Tibial artery (tissue), 4 donors: Measurements from ENCODE around the gene VAV2.

Experiments used
- DNase-seq, 2 donors: peaks; one replicate each; pipeline ENCODE4 v3.0.0-alpha.2; 2019
- H3K27ac ChIP-seq, 2 donors: fragments of 200-600 bp; sonication (generic) in 1 of 2; 1 replicate in 1 of 2; 2 replicates in 1 of 2; pipeline ENCODE4 v1.5.1; 2018 to 2019; ENCODE audit warnings: mild to moderate bottlenecking in 1 of 2
- H3K27me3 ChIP-seq, 2 donors: fragments of 200-600 bp; sonication (generic) in 1 of 2; one replicate each; pipeline versions ENCODE4 v1.5.1 to v1.6.0; 2016 to 2019
- H3K36me3 ChIP-seq, 3 donors: fragments of 200-600 bp; sonication (generic) in 2 of 3; one replicate each; pipeline ENCODE4 v1.5.1; 2016 to 2019; ENCODE audit warnings: mild to moderate bottlenecking in 2 of 3
- H3K4me1 ChIP-seq, 4 donors: fragments of 200-600 bp; sonication (generic) in 2 of 4; 1 replicate in 3 of 4; 2 replicates in 1 of 4; pipeline ENCODE4 v1.5.1; 2016 to 2019
- H3K4me3 ChIP-seq, 2 donors: fragments of 200-600 bp; sonication (generic) in 1 of 2; 1 replicate in 1 of 2; 2 replicates in 1 of 2; pipeline ENCODE4 v1.5.1; 2018 to 2019; ENCODE audit warnings: mild to moderate bottlenecking in 2 of 2
- H3K9me3 ChIP-seq, 3 donors: fragments of 200-600 bp; sonication (generic) in 1 of 3; one replicate each; pipeline ENCODE4 v1.5.1; 2016 to 2019
- CTCF ChIP-seq, 2 experiments: fragments of 200-600 bp in 1 of 2; fragments of 450-650 bp in 1 of 2; IDR thresholded peaks; one replicate each; pipeline ENCODE4 v1.5.1; 2017 to 2019; ENCODE audit warnings: antibody characterized with exemption in 2 of 2, mild to moderate bottlenecking in 1 of 2, moderate library complexity in 1 of 2
- intact Hi-C: fragments of 100-400 bp; cut with DNase I; formaldehyde crosslinking; loops from one replicate; pipeline ENCODE4 v1.15.0; 2023; ENCODE audit warnings: low total_unique reads

The VAV2 gene

GRCh38 chr9:133892193-133892920 is 99.8 kb downstream of the VAV2 start:
- TF ChIP-seq CTCF (IDR thresholded peaks at IDR 0.05): no peak
- DNase-seq: no peak
- intact Hi-C loops: no loop called here
- Histone ChIP-seq H3K4me1 (no peaks in the 10 kb centered on the region), H3K36me3 (peaks cover 0 to 4% (median 0%) of the 10 kb centered on the region in 3 donors), H3K27me3 (no peaks in the 10 kb centered on the region), H3K4me3 (no peak overlapping the region), H3K27ac (no peak overlapping the region), H3K9me3 (no peaks in the 10 kb centered on the region)

GRCh38 chr9:133891741-133892140 is 100.4 kb downstream of the VAV2 start:
- Histone ChIP-seq H3K9me3 (no peaks in the 10 kb centered on the region), H3K4me3 (no peak overlapping the region), H3K4me1 (no peaks in the 10 kb centered on the region), H3K36me3 (peaks cover 0 to 4% (median 0%) of the 10 kb centered on the region in 3 donors), H3K27me3 (no peaks in the 10 kb centered on the region), H3K27ac (no peak overlapping the region)
- no peak for DNase-seq
- intact Hi-C loops: no loop called here
- TF ChIP-seq CTCF (IDR thresholded peaks at IDR 0.05): no peak

GRCh38 chr9:133890583-133890982 is 101.5 kb downstream of the VAV2 start:
- H3K27ac ChIP-seq: no peak overlapping the region
- no peak for DNase-seq
- peaks cover 0 to 4% (median 0%) of the 10 kb centered on the region in 3 donors for H3K36me3 ChIP-seq
- intact Hi-C loops: no loop called here
- H3K4me3 ChIP-seq: no peak overlapping the region
- no peak for TF ChIP-seq CTCF (IDR thresholded peaks at IDR 0.05)
- H3K4me1 ChIP-seq: no peaks in the 10 kb centered on the region
- H3K9me3 ChIP-seq: no peaks in the 10 kb centered on the region
- H3K27me3 ChIP-seq: no peaks in the 10 kb centered on the region

GRCh38 chr9:133889584-133890301 is 102.4 kb downstream of the VAV2 start:
- Histone ChIP-seq H3K27ac (no peak overlapping the region), H3K9me3 (no peaks in the 10 kb centered on the region), H3K4me3 (no peak overlapping the region), H3K4me1 (no peaks in the 10 kb centered on the region), H3K27me3 (no peaks in the 10 kb centered on the region), H3K36me3 (peaks cover 0 to 4% (median 0%) of the 10 kb centered on the region in 3 donors)
- intact Hi-C loops: no loop called here
- no peak for DNase-seq
- no peak for TF ChIP-seq CTCF (IDR thresholded peaks at IDR 0.05)

GRCh38 chr9:133888809-133889491 is 103.2 kb downstream of the VAV2 start:
- no peak for TF ChIP-seq CTCF (IDR thresholded peaks at IDR 0.05)
- Histone ChIP-seq H3K27ac (no peak overlapping the region), H3K4me3 (no peak overlapping the region), H3K36me3 (peaks cover 0 to 4% (median 0%) of the 10 kb centered on the region in 3 donors), H3K9me3 (no peaks in the 10 kb centered on the region), H3K27me3 (no peaks in the 10 kb centered on the region), H3K4me1 (no peaks in the 10 kb centered on the region)
- DNase-seq: no peak
- intact Hi-C loops: no loop called here
